Thyroid gland (tissue), 4 donors: Measurements from ENCODE around the gene LRRN4CL.

Experiments
- CTCF ChIP-seq, 6 experiments: fragments of 200-600 bp in 3 of 6; fragments of 450-650 bp in 3 of 6; sonication (generic) in 3 of 6; IDR thresholded peaks; one replicate each; pipeline ENCODE4 v1.5.1; 2016 to 2019; ENCODE audit warnings: antibody characterized with exemption in 6 of 6, mild to moderate bottlenecking in 2 of 6, inconsistent platforms in 1 of 6, moderate library complexity in 1 of 6
- POLR2A ChIP-seq, 2 donors: fragments of 450-650 bp; IDR thresholded peaks; one replicate each; pipeline ENCODE4 v1.6.1; 2017; ENCODE audit warnings: antibody characterized with exemption in 2 of 2, mild to moderate bottlenecking in 2 of 2, moderate library complexity in 1 of 2

GRCh38 chr11:62708392-62708791 is 19.1 kb upstream of the LRRN4CL start:
- TF ChIP-seq CTCF (IDR thresholded peaks at IDR 0.05) (no peak), POLR2A (IDR thresholded peaks at IDR 0.05) (no peak)
